ENCODE measurements around the gene PPARD. TPM values are rescaled to one million over a fixed set of nuclear protein-coding genes. Genes with fewer than 3 reads are reported as not detected.

PPARD gene
- total and polyA plus RNA-seq, 5 experiments from 2014 or later: 1.9 to 50.6 (median 14.3) TPM

DNA sequence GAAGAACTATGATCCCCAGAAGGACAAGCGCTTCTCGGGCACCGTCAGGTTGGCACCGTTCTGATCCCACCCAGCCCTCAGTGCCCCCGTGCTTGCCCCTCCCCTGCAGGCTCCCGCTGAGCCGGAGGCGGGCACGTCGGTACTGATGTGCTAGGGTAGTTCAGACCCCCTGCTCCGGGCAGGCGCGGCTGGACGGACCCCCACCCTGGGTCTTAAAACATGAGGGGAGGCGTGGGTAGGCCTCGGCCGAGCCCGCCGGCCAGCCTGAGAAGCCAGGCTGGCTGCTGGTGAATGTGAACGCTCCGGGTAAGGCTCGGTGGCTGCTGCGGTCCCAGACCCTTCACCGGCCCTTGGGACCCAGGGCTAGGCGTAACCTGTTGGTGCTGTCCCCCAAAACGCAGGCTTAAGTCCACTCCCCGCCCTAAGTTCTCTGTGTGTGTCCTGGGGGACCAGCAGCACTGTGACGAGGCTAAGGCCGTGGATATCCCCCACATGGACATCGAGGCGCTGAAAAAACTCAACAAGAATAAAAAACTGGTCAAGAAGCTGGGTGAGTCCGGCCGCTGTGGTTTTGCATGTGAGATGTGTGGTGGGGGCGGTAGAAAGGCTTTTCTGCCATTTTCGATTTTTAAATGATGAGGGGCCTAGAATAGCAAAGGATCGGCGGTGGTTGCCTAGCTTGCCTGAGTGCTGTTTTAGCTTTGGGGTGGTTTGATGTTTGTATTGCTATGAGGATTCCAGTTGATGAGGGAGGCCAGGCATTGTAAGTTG, 126.8 kb downstream of the PPARD start:
- Mint-ChIP-seq H3K4me1 (peaks cover 18 to 47% (median 39%) of the 10 kb centered on the region in 4 donors), H3K9me3 (no peaks in the 10 kb centered on the region), H3K27ac (peak overlapping the region; percentile 90 to 99 (median 99)), H3K36me3 (peaks cover 0 to 64% (median 19%) of the 10 kb centered on the region in 3 donors), H3K27me3 (no peaks in the 10 kb centered on the region), H3K4me3 (peak overlapping the region; percentile 91 to 99 (median 98))
- ATAC-seq (peak in 1 of 2 donors; percentile 24), DNase-seq (peak in 1 of 10 donors; percentile 37)
- POLR2A ChIA-PET: interaction anchor here (0.6 to 4.8 kb wide), 23 partner anchors 9 to 775 kb away, joined by 3 to 48 read pairs (median 6); partner anchors contain the start of genes ARMC12, DEF6, FANCE and PPARD

DNA sequence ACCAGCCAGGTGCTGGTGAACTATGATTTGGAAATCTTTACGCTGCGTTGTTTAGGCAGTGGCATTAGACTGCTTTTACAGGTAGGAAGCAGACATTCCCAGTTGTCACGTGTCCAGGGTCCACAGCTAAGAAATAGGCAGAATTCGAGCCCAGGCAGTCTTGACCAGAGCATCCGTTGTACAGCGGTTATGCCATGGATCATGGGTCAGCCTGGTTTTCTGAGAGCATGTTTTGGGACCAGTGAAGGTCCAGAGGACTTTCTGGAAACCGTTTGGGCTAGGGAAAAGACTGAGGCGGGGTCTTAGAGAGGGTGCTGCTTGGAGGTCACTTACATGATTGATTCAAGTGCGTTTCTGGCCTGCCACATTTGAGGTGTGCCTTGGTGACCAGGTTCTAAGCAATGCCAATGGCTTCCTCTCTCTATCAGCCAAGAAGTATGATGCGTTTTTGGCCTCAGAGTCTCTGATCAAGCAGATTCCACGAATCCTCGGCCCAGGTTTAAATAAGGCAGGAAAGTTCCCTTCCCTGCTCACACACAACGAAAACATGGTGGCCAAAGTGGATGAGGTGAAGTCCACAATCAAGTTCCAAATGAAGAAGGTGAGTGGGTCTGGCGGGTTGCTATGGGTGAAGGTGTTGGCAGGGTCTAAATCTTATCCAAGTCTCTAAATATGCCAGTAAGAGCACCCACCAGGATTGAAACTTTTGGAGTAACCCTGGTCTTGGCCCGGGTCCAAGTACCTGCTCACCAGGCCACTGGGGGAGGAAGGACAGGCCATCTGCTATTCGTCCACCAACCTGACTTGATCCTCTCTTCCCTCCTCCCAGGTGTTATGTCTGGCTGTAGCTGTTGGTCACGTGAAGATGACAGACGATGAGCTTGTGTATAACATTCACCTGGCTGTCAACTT, 127.6 kb downstream of the PPARD start:
- peaks cover 0 to 61% (median 19%) of the 10 kb centered on the region in 3 donors for H3K36me3 Mint-ChIP-seq
- H3K27me3 Mint-ChIP-seq: no peaks in the 10 kb centered on the region
- peak overlapping the region; percentile 90 to 99 (median 99) for H3K27ac Mint-ChIP-seq
- POLR2A ChIA-PET: interaction anchor here (0.7 to 2.8 kb wide), 8 partner anchors 8 to 776 kb away, joined by 3 to 48 read pairs (median 8); partner anchors contain the start of gene FANCE
- DNase-seq: peak in 1 of 10 donors; percentile 29
- no peaks in the 10 kb centered on the region for H3K9me3 Mint-ChIP-seq
- ATAC-seq: no peak
- peak overlapping the region; percentile 91 to 99 (median 98) for H3K4me3 Mint-ChIP-seq
- peaks cover 18 to 47% (median 39%) of the 10 kb centered on the region in 4 donors for H3K4me1 Mint-ChIP-seq

DNA sequence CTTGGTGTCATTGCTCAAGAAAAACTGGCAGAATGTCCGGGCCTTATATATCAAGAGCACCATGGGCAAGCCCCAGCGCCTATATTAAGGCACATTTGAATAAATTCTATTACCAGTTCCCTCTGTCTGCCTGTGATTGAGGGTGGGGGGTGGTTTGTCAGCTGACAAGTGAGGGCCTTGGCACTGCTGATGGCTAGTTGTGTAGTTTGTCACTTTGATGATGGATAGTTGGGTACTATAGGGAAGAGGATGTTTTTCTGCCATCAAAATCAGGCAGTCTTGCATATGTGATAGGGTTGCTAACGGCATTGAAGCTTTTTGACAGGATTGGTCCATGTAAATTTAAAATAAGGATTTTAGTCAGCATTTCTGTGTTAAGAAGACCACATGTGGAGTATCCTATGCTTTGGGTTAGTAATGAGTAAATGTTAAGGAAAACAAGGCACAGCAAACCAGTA, 128.3 kb downstream of the PPARD start:
- Mint-ChIP-seq H3K27ac (peak overlapping the region; percentile 35 to 99 (median 96)), H3K27me3 (no peaks in the 10 kb centered on the region), H3K9me3 (no peaks in the 10 kb centered on the region), H3K4me3 (peak overlapping the region; percentile 91 to 99 (median 98)), H3K36me3 (peaks cover 0 to 61% (median 19%) of the 10 kb centered on the region in 3 donors), H3K4me1 (peaks cover 18 to 47% (median 39%) of the 10 kb centered on the region in 4 donors)
- POLR2A ChIA-PET: interaction anchor here (0.9 to 1.7 kb wide), 3 partner anchors 9 to 118 kb away, joined by 3 to 10 read pairs (median 4); no protein-coding TSS in a partner anchor
- ATAC-seq (no peak), DNase-seq (no peak)

DNA sequence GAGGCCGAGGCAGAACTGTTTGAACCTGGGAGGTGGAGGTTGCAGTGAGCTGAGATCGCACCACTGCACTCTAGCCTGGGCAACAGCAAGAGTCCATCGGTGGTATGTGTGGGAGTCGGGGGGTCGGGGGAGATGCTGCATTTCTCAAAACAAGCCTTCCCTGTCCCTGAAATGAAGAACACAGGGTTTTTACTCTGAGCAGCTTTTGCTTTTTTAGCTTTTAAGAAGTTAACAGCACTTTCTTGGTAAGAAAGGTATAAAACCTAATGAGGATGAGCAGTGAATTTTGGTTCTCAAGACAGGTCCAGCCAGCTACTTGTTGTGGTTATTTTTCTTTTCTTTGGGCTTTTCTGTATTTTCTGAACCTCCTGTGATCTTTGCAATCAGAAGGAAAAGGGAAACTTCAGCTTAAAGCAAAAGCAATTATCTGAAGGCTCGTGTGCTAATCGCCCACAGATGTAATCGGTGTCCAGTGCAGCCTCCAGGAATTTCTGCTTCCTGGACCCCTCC, 129.5 kb downstream of the PPARD start:
- Mint-ChIP-seq H3K27me3 (no peaks in the 10 kb centered on the region), H3K36me3 (peaks cover 0 to 54% (median 16%) of the 10 kb centered on the region in 3 donors), H3K4me3 (peak overlapping the region in 1 of 10 donors; percentile 14), H3K4me1 (peaks cover 18 to 47% (median 39%) of the 10 kb centered on the region in 4 donors), H3K9me3 (no peaks in the 10 kb centered on the region), H3K27ac (peak overlapping the region in 7 of 10 donors; percentile 56 to 99 (median 68))
- DNase-seq (no peak), ATAC-seq (no peak)
- POLR2A ChIA-PET: interaction anchor here (0.9 to 1.7 kb wide), 2 partner anchors 8 to 117 kb away, joined by 4 to 10 read pairs; no protein-coding TSS in a partner anchor

DNA sequence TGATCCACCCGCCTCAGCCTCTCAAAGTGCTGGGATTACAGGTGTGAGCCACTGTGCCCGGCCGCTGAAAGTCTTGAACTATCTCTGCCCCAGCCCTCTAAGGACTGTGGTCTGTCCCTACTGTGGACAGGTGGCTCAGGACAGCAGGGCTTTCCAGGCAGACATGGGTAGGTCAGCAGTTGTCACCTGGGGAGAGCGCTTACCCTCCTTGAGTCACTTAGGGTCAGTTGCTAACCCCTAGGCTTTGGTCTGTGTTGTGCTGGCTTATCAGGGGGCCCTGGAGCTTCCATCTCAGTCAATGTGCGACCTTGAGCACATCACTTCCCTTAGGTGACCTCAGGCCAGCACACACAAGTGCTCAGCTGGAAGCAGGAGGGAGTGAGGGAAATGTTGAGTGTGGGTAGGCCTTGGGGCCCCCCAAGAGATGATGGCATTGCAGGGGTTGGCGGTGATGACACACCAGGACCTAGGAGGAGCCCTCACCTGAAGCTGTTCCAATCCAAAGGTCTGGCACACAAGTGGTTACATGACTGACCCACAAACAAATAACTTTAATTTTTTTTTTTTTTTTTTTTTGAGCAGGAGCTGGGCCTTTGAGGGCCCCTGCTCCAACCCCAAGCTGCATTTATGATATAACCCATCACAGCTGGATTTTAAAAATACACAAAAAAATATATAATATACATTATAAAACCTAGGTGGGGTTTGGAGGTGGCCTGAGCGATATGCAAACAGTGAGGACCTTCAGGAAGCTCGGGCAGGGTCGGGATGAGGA, 130.9 kb downstream of the PPARD start:
- Mint-ChIP-seq H3K4me3 (peak overlapping the region in 1 of 10 donors; percentile 29), H3K4me1 (peaks cover 15 to 38% (median 31%) of the 10 kb centered on the region in 4 donors), H3K9me3 (no peaks in the 10 kb centered on the region), H3K36me3 (peaks cover 0 to 54% (median 16%) of the 10 kb centered on the region in 3 donors), H3K27ac (peak overlapping the region in 6 of 10 donors; percentile 28 to 72 (median 50)), H3K27me3 (no peaks in the 10 kb centered on the region)
- ATAC-seq: no peak
- peak in 1 of 10 donors; percentile 37 for DNase-seq
- POLR2A ChIA-PET: interaction anchor here (0.6 to 1.1 kb wide), 5 partner anchors 23 to 1464 kb away, joined by 3 to 4 read pairs (median 3); no protein-coding TSS in a partner anchor

DNA sequence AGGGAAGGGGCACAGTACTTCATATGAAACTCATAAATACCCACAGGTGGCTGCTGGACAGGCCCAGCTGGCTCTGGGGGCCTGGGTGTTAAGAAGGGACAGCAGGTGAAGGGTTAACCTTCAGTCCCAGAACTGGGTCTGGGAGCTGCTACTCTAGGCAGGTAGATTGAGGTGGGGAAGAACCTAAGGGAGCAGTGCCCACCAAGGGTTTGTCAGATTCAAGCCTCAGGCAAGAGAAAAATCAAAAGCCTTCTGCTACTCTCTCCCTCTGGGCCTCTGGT, 131.4 kb downstream of the PPARD start:
- Mint-ChIP-seq H3K36me3 (peaks cover 0 to 48% (median 14%) of the 10 kb centered on the region in 3 donors), H3K27ac (peak overlapping the region in 6 of 10 donors; percentile 28 to 80 (median 52)), H3K27me3 (no peaks in the 10 kb centered on the region), H3K9me3 (no peaks in the 10 kb centered on the region), H3K4me1 (peaks cover 15 to 38% (median 31%) of the 10 kb centered on the region in 4 donors), H3K4me3 (peak overlapping the region in 1 of 10 donors; percentile 29)
- DNase-seq (no peak), ATAC-seq (no peak)
- POLR2A ChIA-PET: interaction anchor here (0.5 to 1.1 kb wide), 6 partner anchors 24 to 1463 kb away, joined by 3 to 4 read pairs (median 3); no protein-coding TSS in a partner anchor

DNA sequence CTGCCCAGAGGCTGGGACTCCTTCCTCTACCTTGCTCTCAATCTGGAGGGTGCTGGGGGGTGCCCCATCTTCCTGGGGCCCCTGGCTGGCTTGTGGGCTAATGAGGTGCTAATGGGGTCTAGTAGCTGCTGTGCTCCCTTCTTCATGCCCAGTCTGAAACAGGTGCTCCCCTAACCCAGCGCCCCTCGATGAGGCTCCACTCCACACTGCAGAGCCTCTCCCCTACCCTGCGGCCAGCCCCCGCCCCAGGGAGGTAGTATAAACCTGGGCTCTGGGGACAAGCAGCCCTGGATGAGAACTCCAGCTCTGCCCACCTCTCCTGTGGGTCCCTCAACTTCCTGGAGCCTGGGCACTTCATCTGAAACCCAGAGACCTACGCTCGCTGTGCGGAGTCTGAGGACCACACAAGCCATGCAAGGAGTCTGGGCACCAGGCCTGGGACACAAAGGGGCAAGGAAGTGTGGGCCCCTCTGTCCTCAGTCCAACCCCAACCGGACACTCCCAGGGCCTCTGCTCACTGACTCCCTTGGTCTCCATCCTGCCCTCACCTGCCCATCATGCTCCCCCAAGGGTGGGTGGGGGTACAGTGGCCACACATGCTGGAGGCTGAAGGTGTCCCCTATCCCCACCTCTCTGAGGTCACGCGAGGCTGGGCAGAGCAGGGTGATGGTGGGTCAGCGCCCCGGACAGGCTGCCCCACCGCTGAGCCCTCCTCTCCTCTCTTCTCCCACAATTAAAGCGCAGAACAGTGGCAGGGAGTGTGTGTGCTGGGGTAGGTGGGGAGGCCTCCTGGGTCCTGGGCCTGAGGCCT, 132.0 kb downstream of the PPARD start:
- ATAC-seq (no peak), DNase-seq (peak in 1 of 10 donors; percentile 54)
- POLR2A ChIA-PET: interaction anchor here (0.5 to 1.1 kb wide), 6 partner anchors 53 to 1463 kb away, joined by 3 read pairs; no protein-coding TSS in a partner anchor
- Mint-ChIP-seq H3K27me3 (no peaks in the 10 kb centered on the region), H3K4me1 (peaks cover 13 to 36% (median 28%) of the 10 kb centered on the region in 4 donors), H3K27ac (peak overlapping the region in 5 of 10 donors; percentile 28 to 78 (median 38)), H3K9me3 (no peaks in the 10 kb centered on the region), H3K4me3 (no peak overlapping the region), H3K36me3 (peaks cover 0 to 43% (median 12%) of the 10 kb centered on the region in 3 donors)

DNA sequence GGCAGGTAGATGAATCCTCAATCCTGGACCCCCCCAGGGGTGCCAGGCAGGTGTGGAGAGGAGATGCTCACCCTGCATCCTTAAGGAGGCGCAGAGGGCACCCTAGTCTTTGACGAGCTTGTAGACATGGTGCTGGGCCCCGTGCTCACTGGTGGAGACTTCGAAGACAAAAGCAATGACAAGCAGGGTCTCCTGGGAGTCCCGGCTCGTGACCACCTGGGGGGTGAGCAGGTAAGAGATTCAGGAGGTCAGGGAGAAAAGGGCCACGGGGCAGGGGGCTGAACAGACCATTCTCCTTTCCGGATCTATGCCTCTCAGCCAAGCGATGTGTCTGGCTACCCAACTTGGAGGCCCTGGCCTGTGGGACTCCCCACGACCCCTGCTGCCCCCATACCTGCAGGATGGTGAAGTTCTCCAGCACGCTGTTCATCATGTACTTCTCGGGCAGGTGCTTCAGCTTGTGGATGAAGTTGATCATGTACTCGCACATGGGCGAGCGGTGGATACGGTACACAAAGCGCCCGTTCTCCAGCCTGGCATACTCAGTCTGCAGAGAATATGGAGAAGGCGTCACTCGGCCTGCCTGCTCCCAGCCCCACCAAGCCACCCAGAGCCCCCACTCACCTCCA, 132.7 kb downstream of the PPARD start:
- POLR2A ChIA-PET: no interaction called here
- DNase-seq (peak in 1 of 10 donors; percentile 44), ATAC-seq (no peak)
- H3K9me3 Mint-ChIP-seq: no peaks in the 10 kb centered on the region
- no peak overlapping the region for H3K4me3 Mint-ChIP-seq
- H3K27me3 Mint-ChIP-seq: no peaks in the 10 kb centered on the region
- H3K4me1 Mint-ChIP-seq: peaks cover 6 to 29% (median 21%) of the 10 kb centered on the region in 4 donors
- H3K36me3 Mint-ChIP-seq: peaks cover 0 to 36% (median 5%) of the 10 kb centered on the region in 3 donors
- peak overlapping the region in 4 of 10 donors; percentile 22 to 78 (median 44) for H3K27ac Mint-ChIP-seq

DNA sequence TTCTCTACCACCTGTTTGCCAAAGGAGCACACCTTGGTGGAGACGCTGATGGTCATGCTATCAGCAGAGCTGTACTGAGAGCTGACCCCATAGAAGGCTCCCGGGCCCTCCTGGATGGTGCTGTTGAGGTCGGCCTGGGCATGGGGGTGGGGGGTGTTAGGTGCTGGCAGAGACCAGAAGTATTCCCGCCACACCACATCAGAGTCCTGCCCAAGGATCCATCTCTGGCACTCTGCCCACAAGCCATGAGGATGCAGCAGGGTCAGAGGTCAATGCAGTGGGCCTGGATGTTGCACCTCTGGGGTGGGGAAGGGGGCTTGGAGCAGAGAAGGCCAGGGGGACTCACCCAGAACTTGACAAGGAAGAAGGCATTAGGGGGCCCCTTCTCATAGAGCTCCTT, 133.2 kb downstream of the PPARD start:
- no peaks in the 10 kb centered on the region for H3K9me3 Mint-ChIP-seq
- DNase-seq (peak in 1 of 10 donors; percentile 55), ATAC-seq (no peak)
- H3K27ac Mint-ChIP-seq: no peak overlapping the region
- H3K4me3 Mint-ChIP-seq: no peak overlapping the region
- H3K27me3 Mint-ChIP-seq: no peaks in the 10 kb centered on the region
- POLR2A ChIA-PET: no interaction called here
- H3K36me3 Mint-ChIP-seq: peaks cover 0 to 31% (median 3%) of the 10 kb centered on the region in 3 donors
- H3K4me1 Mint-ChIP-seq: peaks cover 3 to 24% (median 16%) of the 10 kb centered on the region in 4 donors

DNA sequence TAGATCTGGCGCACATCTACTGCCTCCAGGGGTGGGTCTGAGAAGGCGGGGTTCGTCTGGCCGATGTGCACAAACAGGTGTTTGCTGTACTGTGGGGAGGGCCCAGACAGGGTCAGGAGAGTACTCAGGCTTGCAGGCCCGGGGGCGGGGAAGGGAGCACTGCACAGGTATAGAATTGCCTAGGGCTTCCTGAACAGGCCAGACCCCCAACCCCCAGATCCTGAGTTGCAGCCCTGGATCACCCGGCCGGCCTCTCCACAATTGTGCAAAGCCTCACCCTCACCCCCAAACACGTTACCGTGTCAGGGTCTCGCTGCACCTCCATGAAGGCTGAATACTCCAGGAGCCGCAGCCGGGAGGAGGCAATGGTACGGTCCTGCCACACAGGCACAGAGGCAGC, 133.6 kb downstream of the PPARD start:
- H3K36me3 Mint-ChIP-seq: peaks cover 0 to 26% (median 3%) of the 10 kb centered on the region in 3 donors
- H3K27ac Mint-ChIP-seq: no peak overlapping the region
- POLR2A ChIA-PET: no interaction called here
- no peak overlapping the region for H3K4me3 Mint-ChIP-seq
- DNase-seq (no peak), ATAC-seq (no peak)
- no peaks in the 10 kb centered on the region for H3K27me3 Mint-ChIP-seq
- peaks cover 0 to 19% (median 12%) of the 10 kb centered on the region in 4 donors for H3K4me1 Mint-ChIP-seq
- no peaks in the 10 kb centered on the region for H3K9me3 Mint-ChIP-seq

Data from naive thymus-derived CD8-positive, alpha-beta T cell (primary cell).